GM21786 (cell line): Measurements from ENCODE around the gene CHN1.
A peak's percentile ranks its signal among the peaks of the same experiment; 100 is the strongest.

Experiments
- ATAC-seq: cut with Tn5 transposase; IDR thresholded peaks from one replicate; pipeline ENCODE4 v1.9.1; 2021; ENCODE audit not compliant: unreplicated experiment

Gene CHN1

GRCh38 chr2:174877301-174877700 is 127.9 kb downstream of the CHN1 start:
- no peak for ATAC-seq

GRCh38 chr2:174874085-174874484 is 131.1 kb downstream of the CHN1 start:
- no peak for ATAC-seq

- no peak for ATAC-seq
These were observed 131.7 kb downstream of the CHN1 start for GRCh38 chr2:174873471-174873870.

- no peak for ATAC-seq
These were observed 134.4 kb downstream of the CHN1 start for GRCh38 chr2:174870787-174871186.

- ATAC-seq = no peak
These were observed 136.3 kb downstream of the CHN1 start for GRCh38 chr2:174868878-174869277.

- ATAC-seq = no peak
These were observed 138.8 kb downstream of the CHN1 start for GRCh38 chr2:174866421-174866820.

- ATAC-seq = no peak
These were observed 142.0 kb downstream of the CHN1 start for GRCh38 chr2:174863183-174863582.

GRCh38 chr2:174859563-174860169 is 145.5 kb downstream of the CHN1 start:
- ATAC-seq = no peak

GRCh38 chr2:174858745-174859144 is 146.4 kb downstream of the CHN1 start:
- ATAC-seq = no peak

- ATAC-seq = no peak
These were observed 148.7 kb downstream of the CHN1 start for GRCh38 chr2:174856447-174856846.

- no peak for ATAC-seq
These were observed 157.9 kb downstream of the CHN1 start for GRCh38 chr2:174846941-174847938.

GRCh38 chr2:174846218-174846617 is 159.0 kb downstream of the CHN1 start:
- no peak for ATAC-seq

- no peak for ATAC-seq
These were observed 160.9 kb downstream of the CHN1 start for GRCh38 chr2:174844295-174844708.

GRCh38 chr2:174842496-174842895 is 162.7 kb downstream of the CHN1 start:
- ATAC-seq = no peak

- ATAC-seq = no peak
These were observed 163.2 kb downstream of the CHN1 start for GRCh38 chr2:174841936-174842335.

GRCh38 chr2:174841350-174841749 is 163.8 kb downstream of the CHN1 start:
- ATAC-seq = no peak

GRCh38 chr2:174840436-174840835 is 164.7 kb downstream of the CHN1 start:
- ATAC-seq = no peak

- no peak for ATAC-seq
These were observed 165.5 kb downstream of the CHN1 start for GRCh38 chr2:174839662-174840061.

GRCh38 chr2:174836995-174837390 is 168.2 kb downstream of the CHN1 start:
- no peak for ATAC-seq

GRCh38 chr2:174836377-174836994 is 168.7 kb downstream of the CHN1 start:
- no peak for ATAC-seq

- ATAC-seq = peak; percentile 74
These were observed 169.4 kb downstream of the CHN1 start for GRCh38 chr2:174835797-174836255.

- ATAC-seq = no peak
These were observed 171.4 kb downstream of the CHN1 start for GRCh38 chr2:174833737-174834136.
